Thyroid gland (tissue), 4 donors: ENCODE measurements around the gene DIP2C. TPM values are rescaled to one million over a fixed set of nuclear protein-coding genes. Genes with fewer than 3 reads are reported as not detected.
A peak's percentile ranks its signal among the peaks of the same experiment; 100 is the strongest.

Experiments used
- DNase-seq, 2 donors: peaks; one replicate each; pipeline ENCODE4 v3.0.0-alpha.2; 2019
- H3K27ac ChIP-seq, 3 donors: fragments of 200-600 bp; sonication (generic); 1 replicate in 2 of 3; 2 replicates in 1 of 3; pipeline ENCODE4 v1.5.1; 2016 to 2019; ENCODE audit warnings: mild to moderate bottlenecking in 1 of 3, moderate library complexity in 1 of 3
- H3K27me3 ChIP-seq: fragments of 200-600 bp; sonication (generic); one replicate; pipeline ENCODE4 v1.5.1; 2019
- H3K36me3 ChIP-seq, 2 donors: fragments of 200-600 bp; sonication (generic); one replicate each; pipeline ENCODE4 v1.5.1; 2016 to 2019
- H3K4me1 ChIP-seq, 2 donors: fragments of 200-600 bp; sonication (generic); one replicate each; pipeline ENCODE4 v1.5.1; 2017 to 2019
- H3K4me3 ChIP-seq, 3 donors: fragments of 200-600 bp; sonication (generic); replicated peaks in 1 of 3; 1 replicate in 2 of 3; 2 replicates in 1 of 3; pipeline ENCODE4 v1.5.1; 2016; ENCODE audit warnings: mild to moderate bottlenecking in 1 of 3
- H3K9me3 ChIP-seq: fragments of 200-600 bp; sonication (generic); one replicate; pipeline ENCODE4 v1.5.1; 2017
- CTCF ChIP-seq, 6 experiments: fragments of 200-600 bp in 3 of 6; fragments of 450-650 bp in 3 of 6; sonication (generic) in 3 of 6; IDR thresholded peaks; one replicate each; pipeline ENCODE4 v1.5.1; 2016 to 2019; ENCODE audit warnings: antibody characterized with exemption in 6 of 6, mild to moderate bottlenecking in 2 of 6, inconsistent platforms in 1 of 6, moderate library complexity in 1 of 6
- POLR2A ChIP-seq, 2 donors: fragments of 450-650 bp; IDR thresholded peaks; one replicate each; pipeline ENCODE4 v1.6.1; 2017; ENCODE audit warnings: antibody characterized with exemption in 2 of 2, mild to moderate bottlenecking in 2 of 2, moderate library complexity in 1 of 2
- WGBS, 2 donors: methylation state at CpG; one replicate each; pipeline ENCODE4 v1.1.5; 2017; 5-methylcytosine and 5-hydroxymethylcytosine counted together
- intact Hi-C: fragments of 100-400 bp; cut with DNase I; formaldehyde crosslinking; loops from one replicate; pipeline ENCODE4 v1.15.1; 2023
- total RNA-seq, 4 donors: library from RNA; depleted of rRNA; stranded (reverse); fragments of >200 nt; gene quantifications; one replicate each; pipeline ENCODE4 v1.2.3, GENCODE V29; 2016

DIP2C gene
- total RNA-seq, 4 donors from 2014 or later: 11.4 to 14.6 (median 12.3) TPM

DNA sequence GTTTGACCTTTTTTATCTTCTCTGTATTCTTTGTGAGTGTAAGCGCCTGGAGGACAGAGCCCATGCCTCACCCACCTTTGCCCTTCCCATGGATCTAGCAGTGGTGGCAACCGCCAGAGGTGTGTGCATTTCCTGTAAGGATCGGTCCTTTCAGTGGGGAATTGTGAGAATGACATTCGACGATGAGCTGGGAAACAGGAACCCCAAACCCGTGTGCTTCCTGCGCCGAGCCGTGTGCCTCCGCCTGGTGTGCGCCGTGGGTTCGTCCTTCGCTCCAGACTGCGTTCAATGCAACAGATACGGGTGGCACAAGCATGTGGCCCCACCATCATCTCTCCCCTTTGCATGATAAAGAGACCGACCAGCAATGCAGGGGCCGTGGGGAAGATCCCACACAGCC, 1.7 kb upstream of the DIP2C start:
- Histone ChIP-seq H3K4me1 (peaks cover 9 to 12% of the 10 kb centered on the region in 2 donors), H3K36me3 (no peaks in the 10 kb centered on the region), H3K27me3 (no peaks in the 10 kb centered on the region), H3K4me3 (no peak overlapping the region), H3K9me3 (no peaks in the 10 kb centered on the region), H3K27ac (no peak overlapping the region)
- no peak for TF ChIP-seq CTCF (IDR thresholded peaks at IDR 0.05)
- no peak for TF ChIP-seq POLR2A (IDR thresholded peaks at IDR 0.05)
- no peak for DNase-seq
- intact Hi-C loops: loop anchor here (10.0 kb wide), 1 partner anchor 244 kb away; the partner anchor contains the start of gene LARP4B
- WGBS, 2 donors: 94 to 95% methylated on average over 18 of the region's 18 CpGs

- WGBS, 2 donors: 85 to 86% methylated on average over 31 to 32 of the region's 32 CpGs
- Histone ChIP-seq H3K27me3 (no peaks in the 10 kb centered on the region), H3K27ac (peak overlapping the region in 2 of 3 donors; percentile 52 to 88), H3K4me1 (peaks cover 9 to 12% of the 10 kb centered on the region in 2 donors), H3K36me3 (no peaks in the 10 kb centered on the region), H3K9me3 (no peaks in the 10 kb centered on the region), H3K4me3 (peak overlapping the region in 1 of 3 donors; percentile 36)
- no peak for DNase-seq
- intact Hi-C loops: loop anchor here (10.0 kb wide), 1 partner anchor 244 kb away; the partner anchor contains the start of gene LARP4B
- TF ChIP-seq CTCF (IDR thresholded peaks at IDR 0.05): no peak
- TF ChIP-seq POLR2A (IDR thresholded peaks at IDR 0.05): no peak
Measured at GRCh38 chr10:690372-691161, 1.1 kb upstream of the DIP2C start.

- Histone ChIP-seq H3K9me3 (no peaks in the 10 kb centered on the region), H3K36me3 (no peaks in the 10 kb centered on the region), H3K4me3 (peak overlapping the region; percentile 35 to 69 (median 59)), H3K4me1 (peaks cover 9 to 12% of the 10 kb centered on the region in 2 donors), H3K27me3 (no peaks in the 10 kb centered on the region), H3K27ac (peak overlapping the region; percentile 20 to 77 (median 63))
- TF ChIP-seq CTCF (IDR thresholded peaks at IDR 0.05) (no peak), POLR2A (IDR thresholded peaks at IDR 0.05) (no peak)
- DNase-seq: no peak
- intact Hi-C loops: loop anchor here (5.0 kb wide), 1 partner anchor 182 kb away; no protein-coding TSS in a partner anchor
- 2% methylated on average over 8 of the region's 42 CpGs; no CpG with 5 or more reads in 1 of the 2 donors for WGBS, 2 donors
Measured at GRCh38 chr10:689121-689451, 382 bp downstream of the DIP2C start.

- H3K27ac ChIP-seq: peak overlapping the region; percentile 20 to 77 (median 63)
- DNase-seq: peak; percentile 47 to 48
- no peaks in the 10 kb centered on the region for H3K27me3 ChIP-seq
- H3K36me3 ChIP-seq: no peaks in the 10 kb centered on the region
- peak overlapping the region; percentile 35 to 69 (median 59) for H3K4me3 ChIP-seq
- intact Hi-C loops: loop anchor here (5.0 kb wide), 1 partner anchor 181 kb away; no protein-coding TSS in a partner anchor
- no peaks in the 10 kb centered on the region for H3K9me3 ChIP-seq
- 4 to 13% methylated on average over 11 to 22 of the region's 57 CpGs for WGBS, 2 donors
- TF ChIP-seq POLR2A (IDR thresholded peaks at IDR 0.05) (peak in 1 of 2 donors; percentile 11), CTCF (IDR thresholded peaks at IDR 0.05) (no peak)
- H3K4me1 ChIP-seq: peaks cover 7 to 12% of the 10 kb centered on the region in 2 donors
Measured at GRCh38 chr10:688312-689120, 952 bp downstream of the DIP2C start.
